GM12891 (cell line): ENCODE results near the gene RFC2.

Experiments used
- POLR2A ChIP-seq: IDR thresholded peaks from 2 replicates; pipeline ENCODE4 v1.6.1; 2011; ENCODE audit warnings: low read depth, low read length, control low read depth
- POU2F2 ChIP-seq: IDR thresholded peaks from 2 replicates; pipeline ENCODE4 v1.6.1; 2011; ENCODE audit warnings: low read depth, mild to moderate bottlenecking, control low read depth, low read length, moderate library complexity
- SPI1 ChIP-seq: IDR thresholded peaks from 2 replicates; pipeline ENCODE4 v1.6.1; 2011; ENCODE audit warnings: low read depth, low read length, control low read depth
- TAF1 ChIP-seq: IDR thresholded peaks from 2 replicates; pipeline ENCODE4 v1.6.1; 2011; ENCODE audit warnings: low read depth, low read length, control low read depth

DNA sequence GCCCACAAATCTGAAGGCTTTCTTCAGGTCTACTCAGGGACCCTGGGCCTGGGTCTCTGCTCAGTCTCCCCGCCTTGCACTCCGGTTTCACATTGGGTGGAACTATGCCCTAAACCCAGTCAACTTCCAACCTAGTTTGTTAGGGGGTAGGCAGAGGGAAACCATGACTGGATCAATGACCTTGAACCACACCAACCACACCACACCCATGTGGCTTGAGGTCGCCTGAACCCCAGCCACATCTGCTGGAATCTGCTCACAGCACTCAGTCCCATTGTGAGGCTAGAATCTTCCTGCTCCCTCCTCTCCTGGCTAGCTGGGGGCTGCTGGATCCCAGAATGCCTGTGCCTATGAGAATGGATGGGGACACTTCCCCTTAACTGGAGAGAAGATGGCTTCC is 17.9 kb downstream of the RFC2 start:
- TF ChIP-seq POU2F2 (no peak), SPI1 (no peak), POLR2A (no peak), TAF1 (no peak)
